AG10803 (cell line): Measurements from ENCODE around the gene SYNGR2.
"Not testable (repeated sequence)": the region's sequence is repeated elsewhere in the genome, so short reads cannot be mapped to it uniquely, and the experiment has no call there.

Source experiments
- DNase-seq: peaks from one replicate; pipeline ENCODE4 v3.0.0; 2010; ENCODE audit warnings: low read depth
- H3K4me3 ChIP-seq: 2 replicates; pipeline ENCODE4 v1.5.1; 2011; ENCODE audit warnings: mild to moderate bottlenecking, low read length, control low read depth
- CTCF ChIP-seq: conservative IDR thresholded peaks from 2 replicates; pipeline ENCODE4 v1.5.1; 2011; ENCODE audit warnings: mild to moderate bottlenecking, low read length, control low read depth, inconsistent platforms

The SYNGR2 gene

GRCh38 chr17:78134899-78135385 is 33.4 kb upstream of the SYNGR2 start:
- H3K4me3 ChIP-seq = no peak overlapping the region
- no peak for DNase-seq
- no peak for TF ChIP-seq CTCF

- TF ChIP-seq CTCF = no peak
- no peak overlapping the region for H3K4me3 ChIP-seq
- DNase-seq = no peak
Measured at GRCh38 chr17:78135858-78136500, 32.4 kb upstream of the SYNGR2 start.

GRCh38 chr17:78137392-78138203 is 30.8 kb upstream of the SYNGR2 start:
- no peak for DNase-seq
- H3K4me3 ChIP-seq = no peak overlapping the region
- TF ChIP-seq CTCF = peak; percentile 19; the same call in 1 of the 2 replicates

- DNase-seq = no peak
- no peak for TF ChIP-seq CTCF
Measured at GRCh38 chr17:78138204-78139060, 29.9 kb upstream of the SYNGR2 start.

GRCh38 chr17:78139861-78140168 is 28.6 kb upstream of the SYNGR2 start:
- not testable (repeated sequence) for H3K4me3 ChIP-seq, DNase-seq

More at GRCh38 chr17:78138204-78139060, 29.9 kb upstream of the SYNGR2 start:
- H3K4me3 ChIP-seq = no peak overlapping the region

- H3K4me3 ChIP-seq = no peak overlapping the region
- peak; percentile 53 for DNase-seq
- TF ChIP-seq CTCF = no peak
Measured at GRCh38 chr17:78140169-78141051, 28.0 kb upstream of the SYNGR2 start.
